PC-9 (cell line): Measurements from ENCODE around the gene VCAM1. TPM values are rescaled to one million over a fixed set of nuclear protein-coding genes. Genes with fewer than 3 reads are reported as not detected.

Experiments
- BruUV-seq: library from RNA; stranded (reverse); fragments of 400-500 nt; replicated peaks from 2 replicates; lab custom pipeline; 2021; lab: Mats Ljungman, UMichigan
- CTCF ChIA-PET: fragments of 300-600 bp; sonication (Branson Sonifier 250); formaldehyde crosslinking; loops from one replicate; lab custom pipeline; 2022; ENCODE audit warnings: antibody characterized with exemption; lab: Charles Lee
- POLR2A ChIA-PET: fragments of 300-600 bp; sonication (Branson Sonifier 250); formaldehyde crosslinking; loops from one replicate; lab custom pipeline; 2022; ENCODE audit warnings: antibody characterized with exemption; ENCODE audit not compliant: unreplicated experiment; lab: Charles Lee
- DNase-seq, 2 experiments: peaks; one replicate each; pipeline versions ENCODE4 v3.0.0 to v3.0.0-alpha.2; 2015 to 2022; ENCODE audit warnings: mixed read lengths in 1 of 2
- H2AFZ ChIP-seq: fragments of 200-600 bp; sonication (generic); 2 replicates; pipeline ENCODE4 v1.8.1; 2017; ENCODE audit warnings: antibody characterized with exemption
- H3F3A ChIP-seq: fragments of 200-600 bp; sonication (generic); 2 replicates; pipeline ENCODE4 v1.8.1; 2017; ENCODE audit warnings: antibody characterized with exemption, mild to moderate bottlenecking, low read depth; ENCODE audit not compliant: insufficient read depth
- H3K27ac ChIP-seq: fragments of 200-600 bp; sonication (generic); 2 replicates; pipeline ENCODE4 v1.6.1; 2016; ENCODE audit warnings: mixed run types
- H3K27me3 ChIP-seq: fragments of 200-600 bp; sonication (generic); 2 replicates; pipeline ENCODE4 v1.6.1; 2016; ENCODE audit warnings: low read depth, mixed run types; ENCODE audit not compliant: insufficient read depth
- H3K36me3 ChIP-seq: fragments of 200-600 bp; sonication (generic); 2 replicates; pipeline ENCODE4 v1.6.1; 2016; ENCODE audit warnings: low read depth, mixed run types
- H3K4me1 ChIP-seq: fragments of 200-600 bp; sonication (generic); replicated peaks from 2 replicates; pipeline ENCODE4 v1.6.1; 2016; ENCODE audit warnings: mixed run types; ENCODE audit not compliant: insufficient read depth
- H3K4me2 ChIP-seq: fragments of 200-600 bp; sonication (generic); 2 replicates; pipeline ENCODE4 v1.6.1; 2017; ENCODE audit warnings: mixed run types
- H3K4me3 ChIP-seq: fragments of 200-600 bp; sonication (generic); 2 replicates; pipeline ENCODE4 v1.6.1; 2016; ENCODE audit warnings: mixed run types
- H3K79me2 ChIP-seq: fragments of 200-600 bp; sonication (generic); 2 replicates; pipeline ENCODE4 v1.6.1; 2017; ENCODE audit warnings: low read depth, mixed run types
- H3K9me2 ChIP-seq: fragments of 200-600 bp; sonication (generic); 2 replicates; pipeline ENCODE4 v1.8.1; 2017; ENCODE audit warnings: mild to moderate bottlenecking; ENCODE audit not compliant: insufficient read depth
- H3K9me3 ChIP-seq: fragments of 200-600 bp; sonication (generic); 2 replicates; pipeline ENCODE4 v1.8.1; 2016; ENCODE audit warnings: low read depth; ENCODE audit not compliant: insufficient read depth
- H4K20me1 ChIP-seq: fragments of 200-600 bp; sonication (generic); 2 replicates; pipeline ENCODE4 v1.8.1; 2017; ENCODE audit not compliant: insufficient read depth
- EZH2 ChIP-seq: fragments of 200-600 bp; sonication (generic); IDR thresholded peaks from 2 replicates; pipeline ENCODE4 v1.8.0; 2017; ENCODE audit warnings: antibody characterized with exemption, low read depth
- intact Hi-C: fragments of 100-400 bp; cut with micrococcal nuclease; formaldehyde crosslinking; loops from one replicate; pipeline ENCODE4 v1.10.0; 2022; ENCODE audit not compliant: unreplicated experiment
- total RNA-seq: library from RNA; stranded (reverse); gene quantifications from 2 replicates; pipeline ENCODE4 v1.2.3, GENCODE V29; 2021
- TF ChIP-seq, protein P1 (sequence below): fragments of 200-600 bp; sonication (generic); conservative IDR thresholded peaks from 2 replicates; pipeline ENCODE4 v1.6.1; 2017; ENCODE audit warnings: mixed run types, antibody characterized with exemption, mild to moderate bottlenecking, moderate library complexity

VCAM1 gene
- total RNA-seq, 1 experiment from 2014 or later: not detected

DNA sequence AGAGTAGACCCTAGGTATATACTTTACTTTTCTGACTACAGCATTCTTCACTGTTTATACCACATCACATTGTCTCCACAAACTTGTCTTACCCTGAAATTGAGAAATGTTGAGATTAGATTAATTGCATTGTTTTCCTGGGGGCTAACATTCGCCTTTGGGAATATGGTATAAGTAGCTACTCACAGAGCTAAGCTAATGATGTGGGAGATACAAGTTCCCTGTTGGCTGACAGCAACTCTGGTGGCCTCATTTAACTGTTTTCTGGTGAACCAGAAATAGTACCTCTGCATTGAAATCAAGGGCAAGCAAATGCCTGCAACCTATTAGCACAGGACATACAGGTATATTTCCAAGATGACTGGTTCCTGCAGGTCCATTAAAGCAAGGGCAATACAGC lies 13.2 kb upstream of the VCAM1 start:
- no peaks in the 10 kb centered on the region for H3F3A ChIP-seq
- H3K4me3 ChIP-seq: no peak overlapping the region
- H3K4me2 ChIP-seq: no peak overlapping the region
- H3K27me3 ChIP-seq: no peaks in the 10 kb centered on the region
- intact Hi-C loops: no loop called here
- H3K9me3 ChIP-seq: no peaks in the 10 kb centered on the region; the same call in 1 of the 2 replicates
- H4K20me1 ChIP-seq: no peaks in the 10 kb centered on the region
- no TSS peak for BruUV-seq
- H3K36me3 ChIP-seq: no peaks in the 10 kb centered on the region
- H3K4me1 ChIP-seq: peaks cover 26% of the 10 kb centered on the region
- no peaks in the 10 kb centered on the region for H3K79me2 ChIP-seq
- H3K27ac ChIP-seq: peak overlapping the region; percentile 44
- ChIA-PET CTCF (no interaction called here), POLR2A (no interaction called here)
- no peaks in the 10 kb centered on the region for H3K9me2 ChIP-seq
- H2AFZ ChIP-seq: peak overlapping the region; percentile 1; the same call in 1 of the 2 replicates
- DNase-seq: no peak
- TF ChIP-seq EZH2: no peak
- TF ChIP-seq, protein P1, sequence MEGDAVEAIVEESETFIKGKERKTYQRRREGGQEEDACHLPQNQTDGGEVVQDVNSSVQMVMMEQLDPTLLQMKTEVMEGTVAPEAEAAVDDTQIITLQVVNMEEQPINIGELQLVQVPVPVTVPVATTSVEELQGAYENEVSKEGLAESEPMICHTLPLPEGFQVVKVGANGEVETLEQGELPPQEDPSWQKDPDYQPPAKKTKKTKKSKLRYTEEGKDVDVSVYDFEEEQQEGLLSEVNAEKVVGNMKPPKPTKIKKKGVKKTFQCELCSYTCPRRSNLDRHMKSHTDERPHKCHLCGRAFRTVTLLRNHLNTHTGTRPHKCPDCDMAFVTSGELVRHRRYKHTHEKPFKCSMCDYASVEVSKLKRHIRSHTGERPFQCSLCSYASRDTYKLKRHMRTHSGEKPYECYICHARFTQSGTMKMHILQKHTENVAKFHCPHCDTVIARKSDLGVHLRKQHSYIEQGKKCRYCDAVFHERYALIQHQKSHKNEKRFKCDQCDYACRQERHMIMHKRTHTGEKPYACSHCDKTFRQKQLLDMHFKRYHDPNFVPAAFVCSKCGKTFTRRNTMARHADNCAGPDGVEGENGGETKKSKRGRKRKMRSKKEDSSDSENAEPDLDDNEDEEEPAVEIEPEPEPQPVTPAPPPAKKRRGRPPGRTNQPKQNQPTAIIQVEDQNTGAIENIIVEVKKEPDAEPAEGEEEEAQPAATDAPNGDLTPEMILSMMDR: no peak

GRCh38 chr1:100706856-100707255 lies 12.7 kb upstream of the VCAM1 start:
- BruUV-seq: no TSS peak
- Histone ChIP-seq H3K4me2 (no peak overlapping the region; the same call in 1 of the 2 replicates), H3K4me1 (peaks cover 30% of the 10 kb centered on the region), H3K27me3 (no peaks in the 10 kb centered on the region), H3F3A (no peaks in the 10 kb centered on the region), H3K79me2 (no peaks in the 10 kb centered on the region), H3K9me3 (peaks cover 5% of the 10 kb centered on the region; the same call in 1 of the 2 replicates), H4K20me1 (no peaks in the 10 kb centered on the region), H3K27ac (peak overlapping the region; percentile 44), H2AFZ (peak overlapping the region; percentile 1; the same call in 1 of the 2 replicates), H3K9me2 (no peaks in the 10 kb centered on the region), H3K4me3 (no peak overlapping the region), H3K36me3 (no peaks in the 10 kb centered on the region)
- intact Hi-C loops: no loop called here
- TF ChIP-seq EZH2: no peak
- TF ChIP-seq, protein P1: no peak
- ChIA-PET CTCF (no interaction called here), POLR2A (no interaction called here)
- DNase-seq: peak in 1 of 2 experiments; percentile 88

- TF ChIP-seq EZH2: no peak
- TF ChIP-seq, protein P1: no peak
- ChIA-PET POLR2A (no interaction called here), CTCF (interaction anchor here (0.7 kb wide), 1 partner anchor 77 kb away, joined by 3 read pairs; no protein-coding TSS in a partner anchor)
- no peak overlapping the region for H2AFZ ChIP-seq
- no peak overlapping the region for H3K27ac ChIP-seq
- intact Hi-C loops: no loop called here
- DNase-seq: no peak
- H3F3A ChIP-seq: peaks cover 5% of the 10 kb centered on the region
- BruUV-seq: no TSS peak
- H3K4me2 ChIP-seq: no peak overlapping the region
- no peaks in the 10 kb centered on the region for H4K20me1 ChIP-seq
- no peaks in the 10 kb centered on the region for H3K79me2 ChIP-seq
- H3K36me3 ChIP-seq: no peaks in the 10 kb centered on the region
- H3K4me3 ChIP-seq: no peak overlapping the region
- no peaks in the 10 kb centered on the region for H3K27me3 ChIP-seq
- H3K9me3 ChIP-seq: peaks cover 11% of the 10 kb centered on the region
- no peaks in the 10 kb centered on the region for H3K9me2 ChIP-seq
- peaks cover 37% of the 10 kb centered on the region for H3K4me1 ChIP-seq
These were observed 11.0 kb upstream of the VCAM1 start for GRCh38 chr1:100708476-100709062.
